ENCODE measurements around the gene HPS1.

HPS1 gene

GRCh38 chr10:98384531-98385133, 62.1 kb downstream of the HPS1 start:
- DNase-seq, result no peak

GRCh38 chr10:98383869-98384268, 62.9 kb downstream of the HPS1 start:
- no peak for DNase-seq

GRCh38 chr10:98383134-98383667, 63.5 kb downstream of the HPS1 start:
- DNase-seq, result peak; percentile 70

- DNase-seq, result no peak
Measured at GRCh38 chr10:98382691-98383101, 64.0 kb downstream of the HPS1 start.

GRCh38 chr10:98380493-98381339, 66.0 kb downstream of the HPS1 start:
- DNase-seq, result no peak

- no peak for DNase-seq
Measured at GRCh38 chr10:98378722-98379121, 68.0 kb downstream of the HPS1 start.

GRCh38 chr10:98377536-98377935, 69.2 kb downstream of the HPS1 start:
- no peak for DNase-seq

GRCh38 chr10:98377001-98377400, 69.7 kb downstream of the HPS1 start:
- no peak for DNase-seq

- no peak for DNase-seq
Measured at GRCh38 chr10:98376485-98376884, 70.2 kb downstream of the HPS1 start.

GRCh38 chr10:98374217-98374985, 72.3 kb downstream of the HPS1 start:
- DNase-seq, result peak; percentile 61

GRCh38 chr10:98373260-98374040, 73.3 kb downstream of the HPS1 start:
- DNase-seq, result no peak

- no peak for DNase-seq
Measured at GRCh38 chr10:98370831-98371820, 75.6 kb downstream of the HPS1 start.

- DNase-seq, result no peak
Measured at GRCh38 chr10:98369801-98370200, 76.9 kb downstream of the HPS1 start.

- no peak for DNase-seq
Measured at GRCh38 chr10:98368644-98369043, 78.1 kb downstream of the HPS1 start.

GRCh38 chr10:98367604-98368451, 78.9 kb downstream of the HPS1 start:
- no peak for DNase-seq
